HG02588 (cell line): Measurements from ENCODE around the gene LRRIQ1.

ENCODE experiments used
- ATAC-seq: cut with Tn5 transposase; IDR thresholded peaks from one replicate; pipeline ENCODE4 v1.9.1; 2021; ENCODE audit warnings: mild to moderate bottlenecking, moderate library complexity; ENCODE audit not compliant: unreplicated experiment

The LRRIQ1 gene

DNA sequence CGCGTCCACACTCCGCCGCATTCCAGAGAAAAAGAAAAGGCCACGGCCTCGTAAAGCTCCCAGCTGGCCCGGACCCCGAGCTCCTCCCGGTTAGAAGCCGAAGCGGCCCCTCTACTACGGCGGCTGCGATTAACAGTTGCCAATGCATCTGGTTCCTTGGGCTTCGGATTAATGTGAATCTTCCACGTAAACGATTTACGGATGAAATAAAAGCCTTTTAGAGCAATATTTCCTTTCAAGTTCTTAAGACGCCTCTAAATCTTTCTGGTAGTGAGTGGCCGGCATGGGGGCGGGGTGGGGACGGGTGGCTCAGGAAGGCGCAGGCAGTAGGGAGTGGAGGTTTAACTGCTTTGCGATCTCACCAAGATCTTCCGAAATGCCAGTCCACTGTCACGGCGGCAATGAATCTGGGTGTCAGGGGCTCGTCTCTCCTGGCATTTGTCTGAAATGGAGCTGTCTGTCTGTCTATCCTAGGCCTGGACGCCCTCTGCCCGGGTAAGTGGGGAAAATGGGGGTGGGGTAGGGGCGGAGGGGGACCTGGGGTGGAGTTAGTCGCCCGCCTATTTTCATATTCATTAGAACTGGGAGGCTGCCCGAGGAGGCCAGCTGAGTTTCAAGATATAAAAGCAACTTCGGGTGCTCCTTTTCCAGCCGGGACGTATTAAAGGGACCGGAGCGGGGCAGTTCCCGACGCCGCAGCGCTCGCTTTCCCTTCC, 243.5 kb downstream of the LRRIQ1 start:
- no peak for ATAC-seq

- ATAC-seq: peak; percentile 59
These were observed 244.2 kb downstream of the LRRIQ1 start, which contains the start of gene ALX1 for GRCh38 chr12:85280165-85280983. ALX1 (plus strand) TSS chr12:85280220; CDS start chr12:85280262, 42 bp downstream.

- ATAC-seq: no peak
These were observed 245.0 kb downstream of the LRRIQ1 start for GRCh38 chr12:85280984-85281630.

DNA sequence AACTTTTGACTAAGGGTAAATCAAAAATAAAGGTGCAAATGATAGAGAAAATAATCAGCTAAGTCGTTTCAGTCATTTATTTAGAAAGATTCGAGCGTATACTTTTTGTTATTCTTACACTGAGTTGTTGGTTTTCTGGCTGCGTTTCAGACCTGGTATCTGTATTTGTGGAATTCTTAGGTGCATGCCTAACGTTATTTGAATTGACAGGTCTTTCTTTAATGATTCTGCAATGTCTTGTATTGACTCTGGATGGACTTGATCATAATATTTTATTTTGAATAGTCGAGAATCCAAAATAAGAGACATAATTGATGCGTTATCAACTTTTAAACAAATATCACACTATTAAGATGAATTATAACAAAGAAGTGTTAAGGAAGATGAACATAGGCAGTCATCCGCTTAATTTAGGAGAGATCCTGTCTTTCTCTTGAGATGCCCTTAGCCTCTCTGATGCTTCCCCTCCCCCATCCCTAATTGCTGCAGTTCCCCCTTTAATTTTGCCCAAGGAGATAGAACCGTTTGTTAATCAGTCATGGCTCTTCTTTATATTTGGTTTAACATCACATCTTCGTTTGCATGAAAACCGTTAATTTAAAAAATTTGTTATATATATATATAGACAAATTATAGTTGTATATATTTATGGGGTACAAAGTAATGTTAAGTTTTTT, 245.6 kb downstream of the LRRIQ1 start:
- ATAC-seq: no peak

DNA sequence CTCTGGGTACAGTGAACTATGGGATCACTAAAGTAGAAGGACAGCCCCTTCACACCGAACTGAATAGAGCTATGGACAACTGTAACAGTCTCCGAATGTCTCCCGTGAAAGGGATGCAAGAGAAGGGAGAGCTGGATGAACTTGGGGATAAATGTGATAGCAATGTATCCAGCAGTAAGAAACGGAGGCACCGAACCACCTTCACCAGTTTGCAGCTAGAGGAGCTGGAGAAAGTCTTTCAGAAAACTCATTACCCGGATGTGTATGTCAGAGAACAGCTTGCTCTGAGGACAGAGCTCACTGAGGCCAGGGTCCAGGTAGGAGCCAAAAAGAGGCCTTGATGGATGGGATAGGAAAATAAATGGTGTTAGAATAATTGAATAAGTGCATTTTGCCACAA, 247.4 kb downstream of the LRRIQ1 start:
- ATAC-seq: no peak
